IPS-NIHi11 (cell line): ENCODE results near the gene NEU3.
"Not testable (repeated sequence)": the region's sequence is repeated elsewhere in the genome, so short reads cannot be mapped to it uniquely, and the experiment has no call there.

Source experiments
- DNase-seq: peaks from one replicate; pipeline ENCODE4 v3.0.0; 2012; ENCODE audit warnings: mixed read lengths, low spot score

The NEU3 gene

GRCh38 chr11:75031224-75031753 lies 42.6 kb downstream of the NEU3 start:
- DNase-seq, result no peak

DNA sequence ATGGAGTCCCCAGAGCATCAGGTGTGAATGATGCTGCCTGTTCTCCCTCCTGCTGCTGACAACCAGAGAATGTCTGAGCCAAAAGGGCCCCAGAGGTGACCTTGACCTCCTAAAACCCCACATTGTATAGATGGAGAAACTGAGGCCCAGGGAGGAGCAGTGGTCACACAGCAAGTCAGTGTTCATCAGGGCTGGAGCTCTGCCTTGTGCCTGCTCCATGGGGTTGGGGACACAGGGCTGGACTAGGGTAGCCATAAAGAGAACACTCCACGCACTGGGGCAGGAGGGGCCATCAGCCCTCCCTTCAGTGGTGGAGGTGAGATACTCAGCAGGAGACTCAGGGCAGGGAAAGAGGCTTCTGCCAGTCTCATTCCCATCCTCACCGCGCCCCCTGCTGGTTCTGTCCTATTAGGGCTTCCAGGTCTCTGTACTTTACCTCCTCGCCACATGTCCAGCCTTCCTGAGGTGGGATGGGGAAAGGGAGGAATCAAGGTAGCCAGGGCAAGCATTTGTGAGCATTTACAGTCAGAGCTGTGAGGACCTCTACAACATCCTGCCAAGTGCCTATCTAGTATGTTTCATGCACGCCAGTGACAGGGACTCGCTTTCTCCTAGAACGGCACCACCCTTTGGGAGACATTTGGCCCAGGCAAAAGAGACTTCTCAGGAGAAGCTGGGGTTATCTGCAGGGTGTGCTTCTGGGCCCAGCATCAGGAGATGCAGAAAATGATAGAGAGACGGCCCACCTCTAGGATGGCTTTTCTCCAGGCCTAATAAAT lies 43.2 kb downstream of the NEU3 start:
- DNase-seq, result peak; percentile 82

DNA sequence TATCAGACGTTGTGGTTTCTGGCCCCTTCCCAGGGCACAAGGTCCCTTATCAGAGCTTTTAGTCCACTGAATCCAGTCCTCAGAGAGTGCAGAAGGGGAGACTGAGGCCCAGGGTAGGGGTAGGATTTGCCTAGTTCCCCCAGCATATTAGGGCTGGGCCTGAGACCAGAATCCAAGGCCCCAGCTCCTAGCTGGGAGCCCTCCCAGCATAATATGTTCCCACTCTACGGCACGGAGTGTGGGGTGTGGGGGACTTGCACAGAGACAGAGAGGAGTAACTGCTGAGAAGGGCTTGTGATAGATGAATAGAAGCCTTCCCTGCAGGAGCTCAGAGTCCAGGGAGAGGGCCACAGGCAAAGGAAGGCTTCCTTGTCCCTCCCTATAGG lies 43.8 kb downstream of the NEU3 start:
- DNase-seq, result no peak

- DNase-seq, result no peak
Observed at GRCh38 chr11:75033916-75034315, 45.2 kb downstream of the NEU3 start.

DNA sequence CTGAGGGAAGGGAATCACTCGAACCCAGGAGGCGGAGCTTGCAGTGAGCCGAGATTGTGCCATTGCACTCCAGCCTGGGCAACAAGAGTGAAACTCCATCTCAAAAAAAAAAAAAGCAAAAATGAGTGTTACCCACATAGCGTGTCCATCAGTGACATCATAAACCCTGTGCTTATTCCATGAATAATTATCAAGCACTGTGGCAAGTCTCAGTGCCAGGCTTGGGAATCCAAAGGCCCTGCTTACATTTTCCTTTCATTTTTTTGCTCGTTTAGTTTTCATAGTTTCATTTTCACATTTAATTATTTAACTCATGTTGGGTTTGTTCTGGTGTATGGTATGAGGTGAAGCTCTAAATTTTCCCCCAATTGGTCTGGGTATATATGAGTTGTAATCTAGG lies 46.5 kb downstream of the NEU3 start:
- no peak for DNase-seq

- no peak for DNase-seq
Observed at GRCh38 chr11:75035911-75036565, 47.3 kb downstream of the NEU3 start.

- DNase-seq, result no peak
Observed at GRCh38 chr11:75040167-75040770, 51.5 kb downstream of the NEU3 start.

GRCh38 chr11:75041263-75041662 lies 52.5 kb downstream of the NEU3 start:
- DNase-seq, result no peak

DNA sequence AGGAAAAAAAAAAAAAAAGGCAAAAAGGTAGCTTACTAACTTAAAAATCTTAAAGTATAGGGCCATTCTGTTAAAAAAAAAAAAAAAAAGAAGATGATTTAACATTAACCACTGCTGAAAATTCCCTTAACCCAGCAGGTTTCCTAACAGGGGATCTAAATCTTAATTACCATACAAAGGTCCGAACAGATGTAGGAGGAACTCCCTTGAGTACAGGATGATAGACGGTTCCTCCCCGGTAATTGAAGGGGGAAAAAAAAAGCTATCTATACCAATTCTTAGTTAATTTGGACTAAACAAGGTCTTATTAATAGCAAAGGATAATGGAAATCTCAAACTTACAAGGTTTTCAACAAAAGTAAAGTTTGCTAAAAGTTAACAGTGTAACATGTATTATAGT lies 53.1 kb downstream of the NEU3 start:
- DNase-seq, result not testable (repeated sequence)

- not testable (repeated sequence) for DNase-seq
Observed at GRCh38 chr11:75044381-75045170, 55.8 kb downstream of the NEU3 start.

- DNase-seq, result not testable (repeated sequence)
Observed at GRCh38 chr11:75046668-75047067, 57.9 kb downstream of the NEU3 start.

GRCh38 chr11:75047191-75047590 lies 58.5 kb downstream of the NEU3 start:
- no peak for DNase-seq

- not testable (repeated sequence) for DNase-seq
Observed at GRCh38 chr11:75049501-75050266, 61.0 kb downstream of the NEU3 start.

GRCh38 chr11:75050516-75050915 lies 61.8 kb downstream of the NEU3 start:
- no peak for DNase-seq

DNA sequence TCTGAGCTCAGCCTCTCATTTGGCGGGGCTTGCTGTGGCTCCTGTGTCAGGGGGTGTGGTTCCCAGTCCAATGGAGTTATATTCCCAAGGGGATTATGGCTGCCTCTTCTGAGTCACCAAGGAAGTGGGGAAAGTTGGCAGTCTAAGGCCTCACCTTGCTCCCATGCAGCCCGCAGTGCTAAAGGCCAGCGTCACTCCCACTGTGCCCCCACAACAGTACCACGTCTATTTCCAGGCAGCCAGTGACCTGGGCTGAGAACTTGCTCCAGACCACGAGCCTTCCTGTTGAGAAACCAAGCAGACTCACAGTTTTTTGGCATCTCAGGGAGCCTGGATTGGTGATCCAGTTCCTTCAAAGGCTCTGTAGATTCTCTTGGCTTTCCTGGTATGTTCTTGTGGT lies 62.3 kb downstream of the NEU3 start:
- DNase-seq, result no peak

DNA sequence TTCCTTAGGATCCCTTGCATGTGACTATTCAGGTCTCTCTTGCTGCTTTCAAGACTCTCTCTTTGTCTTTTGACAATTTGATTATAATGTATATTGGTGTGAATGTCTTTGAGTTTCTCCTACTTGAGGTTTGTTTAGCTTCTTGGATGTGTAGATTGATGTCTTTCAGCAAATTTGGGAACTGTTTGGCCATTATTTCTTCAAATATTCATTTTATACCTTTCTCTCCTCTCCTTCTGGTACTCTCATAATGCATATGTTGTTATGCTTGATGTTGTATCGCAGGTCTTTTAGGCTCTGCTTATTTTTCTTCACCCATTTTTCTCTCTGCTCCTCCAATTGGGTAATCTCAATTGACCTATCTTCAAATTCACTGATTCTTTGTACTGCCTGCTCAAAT lies 63.7 kb downstream of the NEU3 start:
- no peak for DNase-seq

- no peak for DNase-seq
Observed at GRCh38 chr11:75055511-75055910, 66.8 kb downstream of the NEU3 start.

GRCh38 chr11:75056814-75057213 lies 68.1 kb downstream of the NEU3 start:
- no peak for DNase-seq

DNA sequence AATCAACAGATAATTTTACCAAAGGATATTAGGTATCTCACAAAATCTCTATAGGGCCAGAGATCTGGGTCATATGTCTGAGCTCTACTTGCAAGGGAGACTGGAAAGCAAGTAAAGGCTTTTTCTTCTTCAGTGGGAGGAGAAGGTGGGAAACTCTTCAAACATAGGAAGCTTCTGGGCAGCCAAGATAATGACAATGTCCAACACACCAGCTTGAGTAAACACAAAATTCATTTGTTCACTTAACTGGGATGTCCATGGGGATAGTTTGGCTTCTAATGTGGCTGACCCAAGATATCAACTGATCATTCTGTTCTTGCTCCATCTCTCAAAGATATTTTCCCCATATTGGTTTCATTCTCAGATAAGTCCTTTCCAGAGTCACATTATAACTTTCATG lies 70.6 kb downstream of the NEU3 start:
- DNase-seq, result no peak

- no peak for DNase-seq
Observed at GRCh38 chr11:75063741-75064314, 75.1 kb downstream of the NEU3 start.

DNA sequence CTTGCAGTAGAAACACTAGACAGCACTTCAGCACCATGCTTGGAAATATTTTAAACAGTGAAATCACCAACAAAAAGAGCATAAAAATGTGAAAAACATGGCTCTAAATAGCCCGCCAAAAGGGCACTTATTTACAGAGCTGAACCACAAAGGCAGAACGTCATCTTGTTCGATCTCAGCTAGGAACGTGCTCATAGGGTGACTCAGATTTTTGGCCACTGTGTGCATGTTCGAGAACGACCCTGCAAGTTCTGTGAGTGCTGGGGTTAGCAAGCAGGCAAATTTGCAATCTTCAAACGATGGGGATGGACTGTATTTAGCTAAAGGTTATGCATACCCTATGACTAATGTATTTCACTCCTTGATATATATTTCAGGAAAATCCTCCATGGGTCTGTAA lies 77.3 kb downstream of the NEU3 start:
- no peak for DNase-seq
